HEK293 (cell line): ENCODE measurements around the gene DOLK.

Experiments used
- CTCF ChIA-PET: fragments of 350-600 bp; formaldehyde crosslinking; extraction: SDS; loops from one replicate; lab custom pipeline; 2021; ENCODE audit warnings: antibody characterized with exemption; lab: Yijun Ruan, JAX
- POLR2A ChIA-PET: fragments of 300-600 bp; formaldehyde crosslinking; extraction: SDS; loops from one replicate; lab custom pipeline; 2020; ENCODE audit warnings: antibody characterized with exemption, inconsistent platforms; lab: Yijun Ruan, JAX
- H3K27ac ChIP-seq: fragments of 200-500 bp; sonication (Bioruptor generic); 2 replicates; pipeline ENCODE4 v1.5.1; 2014; ENCODE audit warnings: low read depth, low read length, control low read depth, inconsistent platforms; ENCODE audit errors: extremely low read depth
- H3K36me3 ChIP-seq, 2 experiments: fragments of 200-500 bp in 1 of 2; sonication (Bioruptor generic) in 1 of 2; 1 replicate in 1 of 2; 2 replicates in 1 of 2; pipeline ENCODE4 v1.5.1; 2014 to 2017; ENCODE audit warnings: inconsistent platforms in 2 of 2, low read length in 2 of 2; ENCODE audit not compliant: control insufficient read depth in 2 of 2, insufficient read depth in 1 of 2
- H3K4me1 ChIP-seq: fragments of 200-500 bp; sonication (Bioruptor generic); 2 replicates; pipeline ENCODE4 v1.5.1; 2014; ENCODE audit warnings: mild to moderate bottlenecking, low read length, inconsistent platforms; ENCODE audit not compliant: control insufficient read depth, insufficient read depth
- H3K4me3 ChIP-seq: 2 replicates; pipeline ENCODE4 v1.5.1; 2011; ENCODE audit warnings: low read depth, mild to moderate bottlenecking, control low read depth, low read length, moderate library complexity
- H3K9me3 ChIP-seq: fragments of 200-500 bp; sonication (Bioruptor generic); 2 replicates; pipeline ENCODE4 v1.5.1; 2014; ENCODE audit warnings: low read depth, low read length, inconsistent platforms; ENCODE audit not compliant: control insufficient read depth, insufficient read depth
- OSR2 ChIP-seq: fragments of 450-650 bp; formaldehyde crosslinking; IDR thresholded peaks from 2 replicates; pipeline ENCODE4 v1.5.1; 2016; ENCODE audit warnings: missing biosample characterization, missing genetic modification characterization
- SCRT2 ChIP-seq: fragments of 450-650 bp; formaldehyde crosslinking; IDR thresholded peaks from 2 replicates; pipeline ENCODE4 v1.5.1; 2016; ENCODE audit warnings: missing biosample characterization, missing genetic modification characterization
- SETDB1 ChIP-seq: IDR thresholded peaks from one replicate; pipeline ENCODE4 v1.6.1; 2017; ENCODE audit warnings: mild to moderate bottlenecking, low read length, moderate library complexity, mixed read lengths; ENCODE audit not compliant: insufficient read length
- TCF7L2 ChIP-seq: IDR thresholded peaks from 2 replicates; pipeline ENCODE4 v1.6.1; 2011; ENCODE audit warnings: low read depth, mild to moderate bottlenecking, inconsistent platforms, low read length, moderate library complexity, borderline replicate concordance
- ZBTB44 ChIP-seq: fragments of 450-650 bp; IDR thresholded peaks from 2 replicates; pipeline ENCODE4 v1.5.1; 2018; ENCODE audit warnings: missing biosample characterization, mild to moderate bottlenecking, missing genetic modification characterization
- ZFP3 ChIP-seq: fragments of 450-650 bp; formaldehyde crosslinking; IDR thresholded peaks from 2 replicates; pipeline ENCODE4 v1.5.1; 2016; ENCODE audit warnings: low read depth, missing biosample characterization, missing genetic modification characterization
- ZFP37 ChIP-seq: fragments of 450-650 bp; formaldehyde crosslinking; IDR thresholded peaks from 2 replicates; pipeline ENCODE4 v1.5.1; 2016; ENCODE audit warnings: missing biosample characterization, missing genetic modification characterization
- ZNF121 ChIP-seq: fragments of 450-650 bp; formaldehyde crosslinking; IDR thresholded peaks from 2 replicates; pipeline ENCODE4 v1.5.1; 2016; ENCODE audit warnings: missing biosample characterization, missing genetic modification characterization
- ZNF19 ChIP-seq: fragments of 450-650 bp; formaldehyde crosslinking; IDR thresholded peaks from 2 replicates; pipeline ENCODE4; 2016; ENCODE audit warnings: missing biosample characterization, missing genetic modification characterization, low read depth
- ZNF248 ChIP-seq: fragments of 450-650 bp; formaldehyde crosslinking; IDR thresholded peaks from 2 replicates; pipeline ENCODE4 v1.5.1; 2017; ENCODE audit warnings: missing biosample characterization, missing genetic modification characterization
- ZNF280D ChIP-seq: fragments of 450-650 bp; formaldehyde crosslinking; IDR thresholded peaks from 2 replicates; pipeline ENCODE4 v1.5.1; 2016; ENCODE audit warnings: missing biosample characterization, missing genetic modification characterization
- ZNF404 ChIP-seq: fragments of 450-650 bp; formaldehyde crosslinking; IDR thresholded peaks from 2 replicates; pipeline ENCODE4 v1.5.1; 2017; ENCODE audit warnings: missing biosample characterization, missing genetic modification characterization
- ZNF416 ChIP-seq: fragments of 450-650 bp; formaldehyde crosslinking; IDR thresholded peaks from 2 replicates; pipeline ENCODE4 v1.5.1; 2016; ENCODE audit warnings: missing biosample characterization, missing genetic modification characterization
- ZNF530 ChIP-seq: fragments of 450-650 bp; formaldehyde crosslinking; IDR thresholded peaks from 2 replicates; pipeline ENCODE4 v1.5.1; 2016; ENCODE audit warnings: low read depth, missing biosample characterization, missing genetic modification characterization
- ZNF544 ChIP-seq: fragments of 450-650 bp; formaldehyde crosslinking; IDR thresholded peaks from 2 replicates; pipeline ENCODE4 v1.5.0; 2017; ENCODE audit warnings: missing biosample characterization, missing genetic modification characterization
- ZNF704 ChIP-seq: fragments of 450-650 bp; formaldehyde crosslinking; IDR thresholded peaks from 2 replicates; pipeline ENCODE4 v1.5.1; 2016; ENCODE audit warnings: missing biosample characterization, missing genetic modification characterization

DOLK gene

GRCh38 chr9:128916204-128916603, 31.2 kb downstream of the DOLK start:
- no peak overlapping the region for H3K27ac ChIP-seq
- H3K36me3 ChIP-seq: peaks cover 0 to 33% of the 10 kb centered on the region in 2 experiments; a peak in 1 of 3 replicates
- TF ChIP-seq ZNF704 (tag by site-specific recombination): no peak
- TF ChIP-seq OSR2 (tag by site-specific recombination): no peak
- TF ChIP-seq ZNF121 (tag by site-specific recombination): no peak
- no peak for TF ChIP-seq ZNF544
- no peak for TF ChIP-seq SETDB1
- TF ChIP-seq ZNF280D (tag by site-specific recombination): no peak
- no peak for TF ChIP-seq ZNF248 (tag by site-specific recombination)
- TF ChIP-seq ZBTB44 (tag by site-specific recombination): no peak
- TF ChIP-seq ZNF404 (tag by site-specific recombination): no peak
- no peak for TF ChIP-seq ZFP37
- no peaks in the 10 kb centered on the region for H3K9me3 ChIP-seq
- H3K4me3 ChIP-seq: no peak overlapping the region
- ChIA-PET POLR2A (no interaction called here), CTCF (interaction anchor here (0.9 to 1.0 kb wide), 2 partner anchors 11 to 53 kb away, joined by 3 to 8 read pairs; no protein-coding TSS in a partner anchor)
- H3K4me1 ChIP-seq: no peaks in the 10 kb centered on the region

GRCh38 chr9:128913995-128914772, 33.2 kb downstream of the DOLK start:
- no peaks in the 10 kb centered on the region for H3K4me1 ChIP-seq
- H3K4me3 ChIP-seq: no peak overlapping the region
- CTCF ChIA-PET: interaction anchor here (1.0 kb wide), 1 partner anchor 50 kb away, joined by 3 read pairs; no protein-coding TSS in a partner anchor
- TF ChIP-seq TCF7L2 (no peak), ZNF530 (no peak), ZNF280D (tag by site-specific recombination) (no peak), ZNF19 (tag by site-specific recombination) (no peak), SCRT2 (tag by site-specific recombination) (no peak), ZFP3 (tag by site-specific recombination) (no peak), ZNF416 (tag by site-specific recombination) (no peak)
- TF ChIP-seq, all 188 proteins: peak for 0
- no peak overlapping the region for H3K27ac ChIP-seq
- POLR2A ChIA-PET: no interaction called here
- H3K36me3 ChIP-seq: peaks cover 0 to 52% of the 10 kb centered on the region in 2 experiments; a peak in 1 of 3 replicates
- H3K9me3 ChIP-seq: no peaks in the 10 kb centered on the region
